ENCODE data around the gene HCN2. TPM values are rescaled to one million over a fixed set of nuclear protein-coding genes. Genes with fewer than 3 reads are reported as not detected.

The HCN2 gene
- total and polyA plus RNA-seq, 2 of the 13 experiments (the other 11 are each of a cell fraction or from before 2014, with no cell fraction given), result 0.01 TPM; not detected in 1

GRCh38 chr19:556611-557382, 32.9 kb upstream of the HCN2 start (continued):
- TF ChIP-seq, protein P1, sequence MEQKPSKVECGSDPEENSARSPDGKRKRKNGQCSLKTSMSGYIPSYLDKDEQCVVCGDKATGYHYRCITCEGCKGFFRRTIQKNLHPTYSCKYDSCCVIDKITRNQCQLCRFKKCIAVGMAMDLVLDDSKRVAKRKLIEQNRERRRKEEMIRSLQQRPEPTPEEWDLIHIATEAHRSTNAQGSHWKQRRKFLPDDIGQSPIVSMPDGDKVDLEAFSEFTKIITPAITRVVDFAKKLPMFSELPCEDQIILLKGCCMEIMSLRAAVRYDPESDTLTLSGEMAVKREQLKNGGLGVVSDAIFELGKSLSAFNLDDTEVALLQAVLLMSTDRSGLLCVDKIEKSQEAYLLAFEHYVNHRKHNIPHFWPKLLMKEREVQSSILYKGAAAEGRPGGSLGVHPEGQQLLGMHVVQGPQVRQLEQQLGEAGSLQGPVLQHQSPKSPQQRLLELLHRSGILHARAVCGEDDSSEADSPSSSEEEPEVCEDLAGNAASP (CRISPR knock-in tag; IDR thresholded peaks at IDR 0.05; ENCODE audit: borderline replicate concordance), result no peak
- no peak for TF ChIP-seq PHF21A (CRISPR knock-in tag; IDR thresholded peaks at IDR 0.05)
- no peak for TF ChIP-seq CBX2 (IDR thresholded peaks at IDR 0.05; ENCODE audit: low read depth, low read length)
- TF ChIP-seq CBX2 (CRISPR knock-in tag; IDR thresholded peaks at IDR 0.05; ENCODE audit: low read depth), result 0 out of 2 replicates have a peak, but pooled peaks have one; percentile 16
- TF ChIP-seq PITX1 (CRISPR knock-in tag; IDR thresholded peaks at IDR 0.05), result no peak; the same call in 1 of the 2 replicates
- TF ChIP-seq ZNF75D (CRISPR knock-in tag; IDR thresholded peaks at IDR 0.05; ENCODE audit: borderline replicate concordance), result no peak
- no peak for TF ChIP-seq MBNL3 (CRISPR knock-in tag; conservative IDR thresholded peaks at IDR 0.05)
- TF ChIP-seq, protein P2, sequence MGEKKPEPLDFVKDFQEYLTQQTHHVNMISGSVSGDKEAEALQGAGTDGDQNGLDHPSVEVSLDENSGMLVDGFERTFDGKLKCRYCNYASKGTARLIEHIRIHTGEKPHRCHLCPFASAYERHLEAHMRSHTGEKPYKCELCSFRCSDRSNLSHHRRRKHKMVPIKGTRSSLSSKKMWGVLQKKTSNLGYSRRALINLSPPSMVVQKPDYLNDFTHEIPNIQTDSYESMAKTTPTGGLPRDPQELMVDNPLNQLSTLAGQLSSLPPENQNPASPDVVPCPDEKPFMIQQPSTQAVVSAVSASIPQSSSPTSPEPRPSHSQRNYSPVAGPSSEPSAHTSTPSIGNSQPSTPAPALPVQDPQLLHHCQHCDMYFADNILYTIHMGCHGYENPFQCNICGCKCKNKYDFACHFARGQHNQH (CRISPR knock-in tag; IDR thresholded peaks at IDR 0.05), result no peak
- no peak for TF ChIP-seq NKX3-1 (CRISPR knock-in tag; IDR thresholded peaks at IDR 0.05)
- TF ChIP-seq SP5 (CRISPR knock-in tag; IDR thresholded peaks at IDR 0.05; ENCODE audit: borderline replicate concordance, low read depth), result no peak
- TF ChIP-seq NFIC (IDR thresholded peaks at IDR 0.05; ENCODE audit: low read length), result 0 out of 2 replicates have a peak, but pooled peaks have one; percentile 18
- TF ChIP-seq ZNF343 (CRISPR knock-in tag; IDR thresholded peaks at IDR 0.05), result no peak
- no peak; the same call in 1 of the 2 replicates for TF ChIP-seq FOXC1 (CRISPR knock-in tag; IDR thresholded peaks at IDR 0.05; ENCODE audit: borderline replicate concordance)
- no peak for TF ChIP-seq SMARCC2 (IDR thresholded peaks at IDR 0.05)
- TF ChIP-seq IRF2 (CRISPR knock-in tag; IDR thresholded peaks at IDR 0.05), result no peak
- no peak for TF ChIP-seq ZNF562 (CRISPR knock-in tag; IDR thresholded peaks at IDR 0.05; ENCODE audit: borderline replicate concordance)
- TF ChIP-seq ZNF253 (CRISPR knock-in tag; IDR thresholded peaks at IDR 0.05; ENCODE audit: borderline replicate concordance), result no peak
- TF ChIP-seq FOXO1 (CRISPR knock-in tag; IDR thresholded peaks at IDR 0.05), result no peak; the same call in 1 of the 2 replicates
- TF ChIP-seq FOXM1 (CRISPR knock-in tag; IDR thresholded peaks at IDR 0.05), result no peak
- no peak for TF ChIP-seq ELF4 (CRISPR knock-in tag; IDR thresholded peaks at IDR 0.05; ENCODE audit: borderline replicate concordance)
- TF ChIP-seq RBM22 (optimal IDR thresholded peaks at IDR 0.05; ENCODE audit: low read length), result no peak
- TF ChIP-seq ZNF496 (CRISPR knock-in tag; IDR thresholded peaks at IDR 0.05; ENCODE audit: insufficient replicate concordance), result no peak
- TF ChIP-seq MED1 (CRISPR knock-in tag; IDR thresholded peaks at IDR 0.05), result peak; percentile 25; the same call in 1 of the 2 replicates
- no peak for TF ChIP-seq ZNF225 (CRISPR knock-in tag; IDR thresholded peaks at IDR 0.05)
- TF ChIP-seq ZNF484 (CRISPR knock-in tag; IDR thresholded peaks at IDR 0.05; ENCODE audit: borderline replicate concordance, low read depth), result no peak; the same call in 1 of the 2 replicates
- TF ChIP-seq HMG20A (CRISPR knock-in tag; IDR thresholded peaks at IDR 0.05; ENCODE audit: borderline replicate concordance), result no peak
- TF ChIP-seq ARID2 (CRISPR knock-in tag; IDR thresholded peaks at IDR 0.05; ENCODE audit: borderline replicate concordance), result no peak
- TF ChIP-seq ZNF570 (CRISPR knock-in tag; IDR thresholded peaks at IDR 0.05; ENCODE audit: borderline replicate concordance), result no peak
- TF ChIP-seq ATF7 (IDR thresholded peaks at IDR 0.05), result no peak
- TF ChIP-seq ATF7 (CRISPR knock-in tag; IDR thresholded peaks at IDR 0.05), result no peak
- TF ChIP-seq ZSCAN9 (CRISPR knock-in tag; IDR thresholded peaks at IDR 0.05; ENCODE audit: borderline replicate concordance), result no peak
- no peak for TF ChIP-seq RXRB (CRISPR knock-in tag; IDR thresholded peaks at IDR 0.05; ENCODE audit: borderline replicate concordance)

Measured in HepG2 (cell line).